OCI-LY1 (cell line): Measurements from ENCODE around the gene TRABD2A.
"Not testable (repeated sequence)": the region's sequence is repeated elsewhere in the genome, so short reads cannot be mapped to it uniquely, and the experiment has no call there.

ENCODE experiments used
- H2AFZ ChIP-seq: fragments of 200-600 bp; sonication (generic), shearing (Covaris generic); 2 replicates; pipeline ENCODE4 v1.6.0; 2014; ENCODE audit warnings: antibody characterized with exemption, mild to moderate bottlenecking, low read length
- H3F3A ChIP-seq: fragments of 200-600 bp; sonication (generic), shearing (Covaris generic); 2 replicates; pipeline ENCODE4 v1.6.0; 2014; ENCODE audit warnings: mild to moderate bottlenecking, antibody characterized with exemption, low read length, moderate library complexity; ENCODE audit not compliant: insufficient read depth
- H3K27ac ChIP-seq: fragments of 200-600 bp; sonication (generic); 2 replicates; pipeline ENCODE4 v1.5.1; 2014; ENCODE audit warnings: low read length, mixed run types, mild to moderate bottlenecking, low read depth; ENCODE audit not compliant: poor library complexity, severe bottlenecking
- H3K27me3 ChIP-seq: fragments of 200-600 bp; sonication (generic); 2 replicates; pipeline ENCODE4 v1.6.0; 2014; ENCODE audit warnings: antibody characterized with exemption, mild to moderate bottlenecking, low read length, moderate library complexity; ENCODE audit not compliant: insufficient read depth
- H3K36me3 ChIP-seq: fragments of 200-600 bp; sonication (generic); 2 replicates; pipeline ENCODE4 v1.6.1; 2014; ENCODE audit warnings: mild to moderate bottlenecking, antibody characterized with exemption, low read length, moderate library complexity, mixed read lengths; ENCODE audit not compliant: insufficient read depth
- H3K4me1 ChIP-seq: fragments of 200-600 bp; sonication (generic); 2 replicates; pipeline ENCODE4 v1.5.1; 2014; ENCODE audit warnings: mild to moderate bottlenecking, low read length, moderate library complexity; ENCODE audit not compliant: insufficient read depth, severe bottlenecking
- H3K4me2 ChIP-seq: fragments of 200-600 bp; sonication (generic), shearing (Covaris generic); 2 replicates; pipeline ENCODE4 v1.6.1; 2014; ENCODE audit warnings: low read length
- H3K4me3 ChIP-seq: fragments of 200-600 bp; sonication (generic); 2 replicates; pipeline ENCODE4 v1.5.1; 2014; ENCODE audit warnings: low read length, low read depth, mild to moderate bottlenecking, mixed read lengths; ENCODE audit not compliant: poor library complexity, severe bottlenecking
- H3K79me2 ChIP-seq: fragments of 200-600 bp; shearing (Covaris generic); 2 replicates; pipeline ENCODE4 v1.6.1; 2016; ENCODE audit warnings: mixed run types, low read length, mixed read lengths; ENCODE audit not compliant: insufficient read depth
- H3K9ac ChIP-seq: fragments of 200-600 bp; sonication (generic), shearing (Covaris generic); 2 replicates; pipeline ENCODE4 v1.6.1; 2014; ENCODE audit warnings: mild to moderate bottlenecking, low read length, mixed read lengths
- H3K9me2 ChIP-seq: fragments of 200-600 bp; sonication (generic), shearing (Covaris generic); 2 replicates; pipeline ENCODE4 v1.6.1; 2014; ENCODE audit warnings: low read depth, mild to moderate bottlenecking, low read length, mixed read lengths
- H3K9me3 ChIP-seq: fragments of 200-600 bp; shearing (Covaris generic); 2 replicates; pipeline ENCODE4 v1.6.1; 2014; ENCODE audit warnings: low read length, mixed read lengths
- H4K20me1 ChIP-seq: fragments of 200-600 bp; sonication (generic), shearing (Covaris generic); 2 replicates; pipeline ENCODE4 v1.6.0; 2016; ENCODE audit warnings: mild to moderate bottlenecking, low read length; ENCODE audit not compliant: insufficient read depth
- EZH2 ChIP-seq: fragments of 200-600 bp; sonication (generic), shearing (Covaris generic); IDR thresholded peaks from 2 replicates; pipeline ENCODE4 v1.8.0; 2017; ENCODE audit warnings: borderline replicate concordance, mixed run types, mild to moderate bottlenecking, antibody characterized with exemption, low read length, moderate library complexity, mixed read lengths
- TF ChIP-seq, protein P1 (sequence below): fragments of 200-600 bp; sonication (generic), shearing (Covaris generic); IDR thresholded peaks from 2 replicates; pipeline ENCODE4 v1.5.1; 2017; ENCODE audit warnings: mild to moderate bottlenecking, antibody characterized with exemption, low read length, moderate library complexity, mixed read lengths

TRABD2A gene

DNA sequence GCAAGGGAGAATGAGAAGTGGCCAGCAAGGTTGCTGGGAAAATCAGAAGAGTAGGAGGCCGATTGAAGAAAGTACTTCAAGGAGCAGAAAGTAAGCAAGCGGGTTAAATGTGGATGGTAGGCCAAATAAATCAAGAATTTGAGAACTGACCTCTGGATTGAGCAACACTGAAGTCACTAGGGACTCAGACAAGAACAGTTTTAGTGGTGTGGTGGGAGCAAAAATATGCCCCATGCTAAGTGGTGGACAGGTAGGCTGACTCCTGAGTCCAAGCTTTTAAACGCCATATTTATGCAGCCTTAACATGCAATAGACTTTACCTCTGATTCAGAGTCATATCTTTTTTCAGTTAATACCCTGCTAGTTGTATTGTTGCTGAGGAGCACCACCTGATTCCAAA is 4.5 kb downstream of the TRABD2A start:
- H3F3A ChIP-seq: no peaks in the 10 kb centered on the region
- H3K27me3 ChIP-seq: peaks cover 8% of the 10 kb centered on the region; the same call in 1 of the 2 replicates
- H3K4me1 ChIP-seq: peaks cover 13% of the 10 kb centered on the region
- no peak overlapping the region for H3K4me3 ChIP-seq
- H3K36me3 ChIP-seq: no peaks in the 10 kb centered on the region
- no peak overlapping the region for H2AFZ ChIP-seq
- no peak overlapping the region for H3K4me2 ChIP-seq
- no peak overlapping the region for H3K9ac ChIP-seq
- H3K9me2 ChIP-seq: no peaks in the 10 kb centered on the region
- TF ChIP-seq, protein P1, sequence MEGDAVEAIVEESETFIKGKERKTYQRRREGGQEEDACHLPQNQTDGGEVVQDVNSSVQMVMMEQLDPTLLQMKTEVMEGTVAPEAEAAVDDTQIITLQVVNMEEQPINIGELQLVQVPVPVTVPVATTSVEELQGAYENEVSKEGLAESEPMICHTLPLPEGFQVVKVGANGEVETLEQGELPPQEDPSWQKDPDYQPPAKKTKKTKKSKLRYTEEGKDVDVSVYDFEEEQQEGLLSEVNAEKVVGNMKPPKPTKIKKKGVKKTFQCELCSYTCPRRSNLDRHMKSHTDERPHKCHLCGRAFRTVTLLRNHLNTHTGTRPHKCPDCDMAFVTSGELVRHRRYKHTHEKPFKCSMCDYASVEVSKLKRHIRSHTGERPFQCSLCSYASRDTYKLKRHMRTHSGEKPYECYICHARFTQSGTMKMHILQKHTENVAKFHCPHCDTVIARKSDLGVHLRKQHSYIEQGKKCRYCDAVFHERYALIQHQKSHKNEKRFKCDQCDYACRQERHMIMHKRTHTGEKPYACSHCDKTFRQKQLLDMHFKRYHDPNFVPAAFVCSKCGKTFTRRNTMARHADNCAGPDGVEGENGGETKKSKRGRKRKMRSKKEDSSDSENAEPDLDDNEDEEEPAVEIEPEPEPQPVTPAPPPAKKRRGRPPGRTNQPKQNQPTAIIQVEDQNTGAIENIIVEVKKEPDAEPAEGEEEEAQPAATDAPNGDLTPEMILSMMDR: no peak
- no peak for TF ChIP-seq EZH2
- H4K20me1 ChIP-seq: no peaks in the 10 kb centered on the region
- no peak overlapping the region for H3K27ac ChIP-seq
- H3K79me2 ChIP-seq: no peaks in the 10 kb centered on the region
- H3K9me3 ChIP-seq: no peaks in the 10 kb centered on the region

DNA sequence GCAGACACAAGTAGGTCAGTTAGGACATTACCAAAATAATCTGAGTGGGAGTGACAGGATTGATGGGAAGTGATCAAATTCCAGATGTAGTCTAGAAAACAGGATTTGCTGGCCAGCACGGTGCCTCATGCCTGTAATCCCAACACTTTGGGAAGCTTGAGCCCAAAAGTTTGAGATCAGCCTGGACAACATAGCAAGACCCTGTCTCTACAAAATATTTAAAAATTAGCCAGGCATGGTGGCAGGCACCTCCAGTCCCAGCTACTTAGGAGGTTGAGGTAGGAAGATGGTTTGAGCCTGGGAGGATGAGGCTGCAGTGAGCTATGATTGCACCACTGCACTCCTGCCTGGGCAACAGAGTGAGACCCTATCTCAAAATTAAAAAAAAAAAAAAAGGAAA is 5.3 kb downstream of the TRABD2A start:
- not testable (repeated sequence) for H3K9me3 ChIP-seq, H2AFZ ChIP-seq, H3K4me2 ChIP-seq, H3K27ac ChIP-seq, H3K4me1 ChIP-seq, H3K9ac ChIP-seq, H3K9me2 ChIP-seq, H3K79me2 ChIP-seq, H4K20me1 ChIP-seq, H3K4me3 ChIP-seq, H3F3A ChIP-seq, H3K27me3 ChIP-seq, H3K36me3 ChIP-seq

DNA sequence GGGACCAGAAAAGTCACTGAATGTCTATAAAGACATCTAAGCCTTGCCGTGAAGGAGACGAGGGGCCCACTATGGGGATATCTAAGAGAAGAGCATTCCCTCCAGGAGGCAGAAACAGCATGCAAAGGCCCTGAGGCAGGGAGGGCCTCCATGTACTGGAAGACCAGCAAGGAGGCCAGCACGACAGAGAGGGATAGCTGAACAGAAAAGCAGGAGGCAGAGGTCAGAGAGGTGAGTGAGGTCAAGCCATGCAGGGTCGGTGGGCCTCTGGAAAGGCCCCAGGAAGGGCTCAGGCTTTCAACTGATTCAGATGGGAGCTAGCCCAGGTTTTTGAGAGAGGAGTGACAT is 5.7 kb downstream of the TRABD2A start:
- Histone ChIP-seq H3K4me1 (peaks cover 1% of the 10 kb centered on the region), H3F3A (no peaks in the 10 kb centered on the region)

More for the DNA sequence above, 5.7 kb downstream of the TRABD2A start:
- no peaks in the 10 kb centered on the region for H3K9me2 ChIP-seq
- no peak overlapping the region for H3K9ac ChIP-seq
- no peak overlapping the region for H3K4me2 ChIP-seq
- no peaks in the 10 kb centered on the region for H3K36me3 ChIP-seq
- H3K79me2 ChIP-seq: no peaks in the 10 kb centered on the region
- no peaks in the 10 kb centered on the region for H4K20me1 ChIP-seq
- H3K27me3 ChIP-seq: peaks cover 1% of the 10 kb centered on the region; the same call in 1 of the 2 replicates
- no peaks in the 10 kb centered on the region for H3K9me3 ChIP-seq
- H2AFZ ChIP-seq: no peak overlapping the region
- no peak overlapping the region for H3K27ac ChIP-seq
- TF ChIP-seq EZH2: no peak
- TF ChIP-seq, protein P1: no peak
- no peak overlapping the region for H3K4me3 ChIP-seq
